OCI-LY7 (cell line): Measurements from ENCODE around the gene TRIM25. TPM values are rescaled to one million over a fixed set of nuclear protein-coding genes. Genes with fewer than 3 reads are reported as not detected.

Experiments
- BruUV-seq: library from RNA; stranded (reverse); fragments of 400-500 nt; replicated peaks from 2 replicates; lab custom pipeline; 2021; lab: Mats Ljungman, UMichigan
- CTCF ChIA-PET: fragments of 300-600 bp; sonication (Branson Sonifier 250); formaldehyde crosslinking; loops from one replicate; lab custom pipeline; 2022; ENCODE audit warnings: antibody characterized with exemption; ENCODE audit not compliant: unreplicated experiment; lab: Charles Lee
- POLR2A ChIA-PET: fragments of 300-600 bp; sonication (Branson Sonifier 250); formaldehyde crosslinking; loops from one replicate; lab custom pipeline; 2022; ENCODE audit warnings: antibody characterized with exemption; lab: Charles Lee
- DNase-seq: peaks from one replicate; pipeline ENCODE4 v3.0.0-alpha.2; 2015; ENCODE audit warnings: low spot score
- H2AFZ ChIP-seq: fragments of 200-600 bp; sonication (generic), shearing (Covaris generic); 2 replicates; pipeline ENCODE4 v1.6.1; 2014; ENCODE audit warnings: mild to moderate bottlenecking, antibody characterized with exemption, low read length, moderate library complexity
- H3K27ac ChIP-seq: fragments of 200-600 bp; sonication (generic); 2 replicates; pipeline ENCODE4 v1.5.1; 2014; ENCODE audit warnings: mixed run types, low read depth, mild to moderate bottlenecking, moderate library complexity, low read length, inconsistent platforms; ENCODE audit not compliant: poor library complexity, severe bottlenecking
- H3K36me3 ChIP-seq: fragments of 200-600 bp; sonication (generic); 2 replicates; pipeline ENCODE4 v1.6.1; 2014; ENCODE audit warnings: mild to moderate bottlenecking, antibody characterized with exemption, low read length, moderate library complexity, mixed read lengths; ENCODE audit not compliant: insufficient read depth
- H3K4me1 ChIP-seq: fragments of 200-600 bp; sonication (generic); 2 replicates; pipeline ENCODE4 v1.5.1; 2014; ENCODE audit warnings: mild to moderate bottlenecking, low read length; ENCODE audit not compliant: insufficient read depth, poor library complexity, severe bottlenecking
- H3K4me2 ChIP-seq: fragments of 200-600 bp; sonication (generic); 2 replicates; pipeline ENCODE4 v1.6.1; 2014; ENCODE audit warnings: mild to moderate bottlenecking, low read length
- H3K4me3 ChIP-seq: fragments of 200-600 bp; sonication (generic); 2 replicates; pipeline ENCODE4 v1.5.1; 2014; ENCODE audit warnings: mild to moderate bottlenecking, low read depth, low read length; ENCODE audit not compliant: poor library complexity, severe bottlenecking
- H3K79me2 ChIP-seq: fragments of 200-600 bp; sonication (generic); 2 replicates; pipeline ENCODE4 v1.6.1; 2016; ENCODE audit warnings: low read depth, mild to moderate bottlenecking, low read length, moderate library complexity, mixed read lengths; ENCODE audit not compliant: insufficient read depth
- H3K9me2 ChIP-seq: fragments of 200-600 bp; sonication (generic); 2 replicates; pipeline ENCODE4 v1.6.1; 2016; ENCODE audit warnings: mild to moderate bottlenecking, low read length, mixed read lengths; ENCODE audit not compliant: insufficient read depth
- H3K9me3 ChIP-seq: fragments of 200-600 bp; sonication (generic); 2 replicates; pipeline ENCODE4 v1.6.1; 2014; ENCODE audit warnings: mild to moderate bottlenecking, mixed run types, low read length, mixed read lengths
- H4K20me1 ChIP-seq: fragments of 200-600 bp; sonication (generic); 2 replicates; pipeline ENCODE4 v1.6.1; 2014; ENCODE audit warnings: mild to moderate bottlenecking, antibody characterized with exemption, low read length, moderate library complexity, mixed read lengths; ENCODE audit not compliant: insufficient read depth
- CTCF ChIP-seq: fragments of 200-600 bp; sonication (generic); conservative IDR thresholded peaks from 2 replicates; pipeline ENCODE4 v1.5.1; 2014; ENCODE audit warnings: mild to moderate bottlenecking, antibody characterized with exemption, low read length, moderate library complexity, mixed read lengths
- EZH2phosphoT487 ChIP-seq: fragments of 200-600 bp; sonication (generic); IDR thresholded peaks from 2 replicates; pipeline ENCODE4 v1.6.1; 2018; ENCODE audit warnings: low read depth, borderline replicate concordance, mild to moderate bottlenecking, mixed run types, antibody characterized with exemption, low read length, moderate library complexity, mixed read lengths
- intact Hi-C: fragments of 100-400 bp; cut with micrococcal nuclease; formaldehyde crosslinking; loops from one replicate; pipeline ENCODE4 v1.10.0; 2022; ENCODE audit not compliant: unreplicated experiment
- total RNA-seq, 2 experiments: library from RNA; depleted of rRNA in 1 of 2; stranded (reverse); fragments of >200 nt in 1 of 2; shearing (Covaris generic) in 1 of 2; gene quantifications; 2 replicates each; pipeline ENCODE4 v1.2.3, GENCODE V29; 2014 to 2022

Gene TRIM25
- total RNA-seq, 2 experiments from 2014 or later, result 7.8 to 14.2 TPM

GRCh38 chr17:56847106-56847505 is 66.7 kb downstream of the TRIM25 start:
- no peaks in the 10 kb centered on the region for H3K79me2 ChIP-seq
- H3K9me3 ChIP-seq, result no peaks in the 10 kb centered on the region
- H3K4me3 ChIP-seq, result no peak overlapping the region
- DNase-seq, result no peak
- H3K27ac ChIP-seq, result no peak overlapping the region
- no peaks in the 10 kb centered on the region for H4K20me1 ChIP-seq
- no peaks in the 10 kb centered on the region for H3K9me2 ChIP-seq
- ChIA-PET CTCF (no interaction called here), POLR2A (no interaction called here)
- no TSS peak for BruUV-seq
- TF ChIP-seq CTCF (no peak), EZH2phosphoT487 (no peak)
- peaks cover 14% of the 10 kb centered on the region for H3K4me1 ChIP-seq
- no peak overlapping the region for H3K4me2 ChIP-seq
- no peak overlapping the region for H2AFZ ChIP-seq
- H3K36me3 ChIP-seq, result peaks cover 49% of the 10 kb centered on the region
- intact Hi-C loops, result no loop called here

GRCh38 chr17:56845934-56846333 is 67.9 kb downstream of the TRIM25 start:
- no peaks in the 10 kb centered on the region for H4K20me1 ChIP-seq
- H3K9me3 ChIP-seq, result no peaks in the 10 kb centered on the region
- H2AFZ ChIP-seq, result no peak overlapping the region
- peaks cover 39% of the 10 kb centered on the region for H3K36me3 ChIP-seq
- peaks cover 9% of the 10 kb centered on the region for H3K4me1 ChIP-seq
- H3K4me3 ChIP-seq, result no peak overlapping the region
- no peak overlapping the region for H3K4me2 ChIP-seq
- no peaks in the 10 kb centered on the region for H3K9me2 ChIP-seq
- no peaks in the 10 kb centered on the region for H3K79me2 ChIP-seq
- intact Hi-C loops, result no loop called here
- no peak for TF ChIP-seq EZH2phosphoT487
- TF ChIP-seq CTCF, result no peak
- ChIA-PET POLR2A (interaction anchor here (0.6 to 3.0 kb wide), 3 partner anchors 10 to 897 kb away, joined by 3 to 10 read pairs (median 4); no protein-coding TSS in a partner anchor), CTCF (no interaction called here)
- H3K27ac ChIP-seq, result no peak overlapping the region
- no TSS peak for BruUV-seq
- no peak for DNase-seq

- no peak overlapping the region for H2AFZ ChIP-seq
- intact Hi-C loops, result no loop called here
- no peak overlapping the region for H3K4me2 ChIP-seq
- H3K4me1 ChIP-seq, result peaks cover 2% of the 10 kb centered on the region
- no TSS peak for BruUV-seq
- ChIA-PET CTCF (no interaction called here), POLR2A (interaction anchor here (0.6 to 0.8 kb wide), 2 partner anchors 27 to 83 kb away, joined by 3 read pairs; no protein-coding TSS in a partner anchor)
- H4K20me1 ChIP-seq, result no peaks in the 10 kb centered on the region
- H3K9me2 ChIP-seq, result no peaks in the 10 kb centered on the region
- no peaks in the 10 kb centered on the region for H3K9me3 ChIP-seq
- H3K4me3 ChIP-seq, result no peak overlapping the region
- TF ChIP-seq EZH2phosphoT487, result no peak
- TF ChIP-seq CTCF, result no peak
- peaks cover 34% of the 10 kb centered on the region for H3K36me3 ChIP-seq
- no peak overlapping the region for H3K27ac ChIP-seq
- H3K79me2 ChIP-seq, result no peaks in the 10 kb centered on the region; the same call in 1 of the 2 replicates
- no peak for DNase-seq
Measured at GRCh38 chr17:56842577-56842976, 71.3 kb downstream of the TRIM25 start.
